K562 (cell line): ENCODE measurements around the gene RIPPLY3. TPM values are rescaled to one million over a fixed set of nuclear protein-coding genes. Genes with fewer than 3 reads are reported as not detected.

Experiments
- FOXM1 ChIP-seq, 2 experiments: fragments of 450-650 bp in 1 of 2; sonication (generic) in 1 of 2; formaldehyde crosslinking in 1 of 2; IDR thresholded peaks; 2 replicates each; pipeline versions ENCODE4 v1.6.1 to v1.9.0; 2017 to 2022; ENCODE audit warnings: low read depth in 2 of 2, mild to moderate bottlenecking in 2 of 2, missing genetic modification reagents in 1 of 2, moderate library complexity in 1 of 2
- GATA2 ChIP-seq: sonication (generic); formaldehyde crosslinking; IDR thresholded peaks from 2 replicates; pipeline ENCODE4 v1.4.0; 2020; ENCODE audit warnings: mild to moderate bottlenecking, missing genetic modification reagents
- MEF2A ChIP-seq: IDR thresholded peaks from 2 replicates; pipeline ENCODE4 v1.6.1; 2011; ENCODE audit warnings: low read depth, mild to moderate bottlenecking, low read length, moderate library complexity; ENCODE audit not compliant: control insufficient read depth
- MIER1 ChIP-seq: fragments of 450-650 bp; IDR thresholded peaks from 2 replicates; pipeline ENCODE4 v1.6.1; 2016; ENCODE audit warnings: antibody characterized with exemption, mild to moderate bottlenecking, low read depth
- ZNF165 ChIP-seq: fragments of 250-450 bp; sonication (Bioruptor Pico); IDR thresholded peaks from 2 replicates; pipeline ENCODE4 v1.4.0; 2020; ENCODE audit warnings: borderline replicate concordance
- ZNF3 ChIP-seq: fragments of 250-450 bp; sonication (Bioruptor Pico); IDR thresholded peaks from 2 replicates; pipeline ENCODE4 v1.5.0; 2021; ENCODE audit warnings: mild to moderate bottlenecking, moderate library complexity
- ZNF445 ChIP-seq: fragments of 250-450 bp; sonication (Bioruptor Pico); IDR thresholded peaks from 2 replicates; pipeline ENCODE4 v1.4.0; 2020; ENCODE audit warnings: low read depth, mild to moderate bottlenecking, moderate library complexity
- polyA plus RNA-seq, 8 experiments: library from polyadenylated mRNA; depleted of rRNA in 4 of 8; stranded (reverse) in 5 of 8; unstranded in 3 of 8; fragments of >200 nt; fragmentation: Nextera tagmentation in 2 of 8; fragmentation: Illumina TruSeq in 1 of 8; extraction: Ambion mirVana in 2 of 8; extraction: Trizol in 1 of 8; gene quantifications; 2 replicates each; pipeline versions ENCODE4 v1.2.1 to v1.2.3, GENCODE V29; 2011 to 2014; ENCODE audit warnings: inconsistent platforms in 1 of 8, missing spikeins in 1 of 8
- total RNA-seq, 7 experiments: library from RNA; depleted of rRNA in 6 of 7; stranded (reverse); fragments of >200 nt in 6 of 7; fragmentation: Illumina TruSeq in 2 of 7; extraction: Trizol in 2 of 7; gene quantifications; 2 replicates each; pipeline versions ENCODE4 v1.2.1 to v1.2.3, GENCODE V29; 2011 to 2021; ENCODE audit warnings: low replicate concordance in 1 of 7
- TF ChIP-seq, protein P1 (sequence below): fragments of 450-650 bp; conservative IDR thresholded peaks from 2 replicates; pipeline ENCODE4 v1.6.1; 2016; ENCODE audit warnings: missing genetic modification characterization, low read depth, mild to moderate bottlenecking, control low read depth, missing compliant biosample characterization
- TF ChIP-seq, protein P2 (sequence below), 2 experiments: fragments of 450-650 bp in 1 of 2; IDR thresholded peaks; 2 replicates each; pipeline ENCODE4 v1.6.1; 2011 to 2017; ENCODE audit warnings: low read depth in 2 of 2, antibody characterized with exemption in 1 of 2, borderline replicate concordance in 1 of 2, low read length in 1 of 2, mild to moderate bottlenecking in 1 of 2, mixed read lengths in 1 of 2; ENCODE audit not compliant: control insufficient read depth in 1 of 2
- TF ChIP-seq, protein P3 (sequence below): fragments of 450-650 bp; IDR thresholded peaks from 2 replicates; pipeline ENCODE4 v1.6.1; 2017; ENCODE audit warnings: antibody characterized with exemption, mild to moderate bottlenecking

RIPPLY3 gene
- total and polyA plus RNA-seq, 9 of the 15 experiments (the other 6 are each of a cell fraction or from before 2014, with no cell fraction given): not detected

DNA sequence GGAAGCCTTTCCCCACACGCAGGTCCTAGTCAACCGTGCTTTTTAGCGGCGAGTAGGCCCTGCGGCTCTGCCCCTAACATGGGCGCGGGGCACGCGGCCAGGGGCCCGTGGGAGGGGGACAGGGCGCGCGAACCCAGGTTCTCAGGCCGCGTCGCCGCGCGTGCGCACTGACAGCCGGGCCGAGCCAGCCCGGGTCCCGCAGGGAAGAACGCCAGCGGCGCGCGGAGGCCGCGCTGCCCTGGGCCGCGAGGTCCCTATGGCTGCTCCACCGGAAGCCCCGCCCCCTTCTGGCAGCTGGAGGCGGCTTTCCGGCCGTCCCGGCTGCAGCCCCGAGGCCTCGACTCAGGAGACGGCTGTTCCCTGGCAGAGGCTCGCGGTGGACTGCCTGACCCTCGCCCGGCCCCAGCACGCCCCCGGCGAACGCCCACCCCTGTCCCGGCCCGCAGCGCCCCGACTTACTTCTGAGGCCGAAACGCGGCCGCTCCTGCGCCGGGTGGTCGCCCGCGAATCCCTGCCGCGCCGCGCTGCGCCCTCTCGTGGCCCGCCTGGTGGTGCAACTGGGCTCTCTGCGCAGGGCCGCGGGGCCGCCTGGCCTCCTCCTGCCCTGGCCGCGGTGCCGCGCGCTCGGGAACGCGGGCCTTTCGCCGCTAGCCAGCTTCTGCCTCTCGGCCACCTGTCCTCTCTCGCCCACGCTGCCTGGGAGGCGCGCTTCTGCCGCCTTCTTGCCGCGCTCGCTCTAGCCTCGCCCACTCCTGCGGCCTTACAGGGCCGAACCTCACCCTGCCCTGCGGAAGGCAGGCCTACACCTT lies 16.6 kb upstream of the RIPPLY3 start (continued):
- TF ChIP-seq, protein P1, sequence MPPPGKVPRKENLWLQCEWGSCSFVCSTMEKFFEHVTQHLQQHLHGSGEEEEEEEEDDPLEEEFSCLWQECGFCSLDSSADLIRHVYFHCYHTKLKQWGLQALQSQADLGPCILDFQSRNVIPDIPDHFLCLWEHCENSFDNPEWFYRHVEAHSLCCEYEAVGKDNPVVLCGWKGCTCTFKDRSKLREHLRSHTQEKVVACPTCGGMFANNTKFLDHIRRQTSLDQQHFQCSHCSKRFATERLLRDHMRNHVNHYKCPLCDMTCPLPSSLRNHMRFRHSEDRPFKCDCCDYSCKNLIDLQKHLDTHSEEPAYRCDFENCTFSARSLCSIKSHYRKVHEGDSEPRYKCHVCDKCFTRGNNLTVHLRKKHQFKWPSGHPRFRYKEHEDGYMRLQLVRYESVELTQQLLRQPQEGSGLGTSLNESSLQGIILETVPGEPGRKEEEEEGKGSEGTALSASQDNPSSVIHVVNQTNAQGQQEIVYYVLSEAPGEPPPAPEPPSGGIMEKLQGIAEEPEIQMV (tag): no peak
- TF ChIP-seq, protein P2, sequence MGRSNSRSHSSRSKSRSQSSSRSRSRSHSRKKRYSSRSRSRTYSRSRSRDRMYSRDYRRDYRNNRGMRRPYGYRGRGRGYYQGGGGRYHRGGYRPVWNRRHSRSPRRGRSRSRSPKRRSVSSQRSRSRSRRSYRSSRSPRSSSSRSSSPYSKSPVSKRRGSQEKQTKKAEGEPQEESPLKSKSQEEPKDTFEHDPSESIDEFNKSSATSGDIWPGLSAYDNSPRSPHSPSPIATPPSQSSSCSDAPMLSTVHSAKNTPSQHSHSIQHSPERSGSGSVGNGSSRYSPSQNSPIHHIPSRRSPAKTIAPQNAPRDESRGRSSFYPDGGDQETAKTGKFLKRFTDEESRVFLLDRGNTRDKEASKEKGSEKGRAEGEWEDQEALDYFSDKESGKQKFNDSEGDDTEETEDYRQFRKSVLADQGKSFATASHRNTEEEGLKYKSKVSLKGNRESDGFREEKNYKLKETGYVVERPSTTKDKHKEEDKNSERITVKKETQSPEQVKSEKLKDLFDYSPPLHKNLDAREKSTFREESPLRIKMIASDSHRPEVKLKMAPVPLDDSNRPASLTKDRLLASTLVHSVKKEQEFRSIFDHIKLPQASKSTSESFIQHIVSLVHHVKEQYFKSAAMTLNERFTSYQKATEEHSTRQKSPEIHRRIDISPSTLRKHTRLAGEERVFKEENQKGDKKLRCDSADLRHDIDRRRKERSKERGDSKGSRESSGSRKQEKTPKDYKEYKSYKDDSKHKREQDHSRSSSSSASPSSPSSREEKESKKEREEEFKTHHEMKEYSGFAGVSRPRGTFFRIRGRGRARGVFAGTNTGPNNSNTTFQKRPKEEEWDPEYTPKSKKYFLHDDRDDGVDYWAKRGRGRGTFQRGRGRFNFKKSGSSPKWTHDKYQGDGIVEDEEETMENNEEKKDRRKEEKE (IDR thresholded peaks at IDR 0.05; ENCODE audit: borderline replicate concordance in 1 of 2, control insufficient read depth in 1 of 2, low read depth in 2 of 2, low read length in 1 of 2): no peak
- TF ChIP-seq ZNF445 (CRISPR knock-in tag): no peak
- TF ChIP-seq GATA2 (CRISPR knock-in tag): no peak
- TF ChIP-seq, protein P3, sequence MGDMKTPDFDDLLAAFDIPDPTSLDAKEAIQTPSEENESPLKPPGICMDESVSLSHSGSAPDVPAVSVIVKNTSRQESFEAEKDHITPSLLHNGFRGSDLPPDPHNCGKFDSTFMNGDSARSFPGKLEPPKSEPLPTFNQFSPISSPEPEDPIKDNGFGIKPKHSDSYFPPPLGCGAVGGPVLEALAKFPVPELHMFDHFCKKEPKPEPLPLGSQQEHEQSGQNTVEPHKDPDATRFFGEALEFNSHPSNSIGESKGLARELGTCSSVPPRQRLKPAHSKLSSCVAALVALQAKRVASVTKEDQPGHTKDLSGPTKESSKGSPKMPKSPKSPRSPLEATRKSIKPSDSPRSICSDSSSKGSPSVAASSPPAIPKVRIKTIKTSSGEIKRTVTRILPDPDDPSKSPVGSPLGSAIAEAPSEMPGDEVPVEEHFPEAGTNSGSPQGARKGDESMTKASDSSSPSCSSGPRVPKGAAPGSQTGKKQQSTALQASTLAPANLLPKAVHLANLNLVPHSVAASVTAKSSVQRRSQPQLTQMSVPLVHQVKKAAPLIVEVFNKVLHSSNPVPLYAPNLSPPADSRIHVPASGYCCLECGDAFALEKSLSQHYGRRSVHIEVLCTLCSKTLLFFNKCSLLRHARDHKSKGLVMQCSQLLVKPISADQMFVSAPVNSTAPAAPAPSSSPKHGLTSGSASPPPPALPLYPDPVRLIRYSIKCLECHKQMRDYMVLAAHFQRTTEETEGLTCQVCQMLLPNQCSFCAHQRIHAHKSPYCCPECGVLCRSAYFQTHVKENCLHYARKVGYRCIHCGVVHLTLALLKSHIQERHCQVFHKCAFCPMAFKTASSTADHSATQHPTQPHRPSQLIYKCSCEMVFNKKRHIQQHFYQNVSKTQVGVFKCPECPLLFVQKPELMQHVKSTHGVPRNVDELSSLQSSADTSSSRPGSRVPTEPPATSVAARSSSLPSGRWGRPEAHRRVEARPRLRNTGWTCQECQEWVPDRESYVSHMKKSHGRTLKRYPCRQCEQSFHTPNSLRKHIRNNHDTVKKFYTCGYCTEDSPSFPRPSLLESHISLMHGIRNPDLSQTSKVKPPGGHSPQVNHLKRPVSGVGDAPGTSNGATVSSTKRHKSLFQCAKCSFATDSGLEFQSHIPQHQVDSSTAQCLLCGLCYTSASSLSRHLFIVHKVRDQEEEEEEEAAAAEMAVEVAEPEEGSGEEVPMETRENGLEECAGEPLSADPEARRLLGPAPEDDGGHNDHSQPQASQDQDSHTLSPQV: peak; percentile 97
- no peak for TF ChIP-seq ZNF165
- no peak for TF ChIP-seq ZNF3 (CRISPR knock-in tag)
- no peak for TF ChIP-seq FOXM1 (IDR thresholded peaks at IDR 0.05; ENCODE audit: low read depth)
- peak; percentile 83 for TF ChIP-seq FOXM1 (CRISPR knock-in tag; IDR thresholded peaks at IDR 0.05; ENCODE audit: low read depth)
- TF ChIP-seq MEF2A: no peak
- no peak for TF ChIP-seq MIER1
